Motor neuron (in vitro differentiated cells): ENCODE measurements around the gene ACVR1. TPM values are rescaled to one million over a fixed set of nuclear protein-coding genes. Genes with fewer than 3 reads are reported as not detected.

ENCODE experiments used
- ATAC-seq, 8 experiments: fragments of 200-7000 bp; cut with Tn5 transposase; replicated peaks in 6 of 8; 2 replicates each; pipeline ENCODE4 v1.8.0; 2021; ENCODE audit warnings: mild to moderate bottlenecking in 8 of 8, moderate library complexity in 8 of 8
- H3K27ac ChIP-seq, 2 donors: fragments of 250-450 bp; sonication (Bioruptor Pico); 2 replicates each; pipeline ENCODE4 v1.9.0; 2021; ENCODE audit warnings: antibody characterized with exemption in 2 of 2, mild to moderate bottlenecking in 2 of 2, moderate library complexity in 1 of 2
- H3K4me1 ChIP-seq, 2 donors: fragments of 250-450 bp; sonication (Bioruptor Pico); replicated peaks in 1 of 2; 2 replicates each; pipeline ENCODE4 v1.6.1; 2021; ENCODE audit warnings: antibody characterized with exemption in 2 of 2, mild to moderate bottlenecking in 2 of 2, moderate library complexity in 1 of 2
- H3K4me3 ChIP-seq, 5 donors: fragments of 250-450 bp; sonication (Bioruptor Pico); 2 replicates each; pipeline ENCODE4 v1.9.0; 2021; ENCODE audit warnings: antibody characterized with exemption in 5 of 5, mild to moderate bottlenecking in 5 of 5, moderate library complexity in 4 of 5
- WGBS, 10 experiments: fragments of 450-650 bp; shearing (Covaris generic); methylation state at CpG; one replicate each; pipeline ENCODE4 v1.0.0; 2022; 5-methylcytosine and 5-hydroxymethylcytosine counted together
- in situ Hi-C, 9 experiments: fragments of 400-800 bp; cut with MboI; loops; one replicate each; pipeline ENCODE4 v1.15.0; 2021; ENCODE audit warnings: low sequenced_read_pairs in 9 of 9, low pct_unique_long_range_greater_than_20kb in 2 of 9; ENCODE audit not compliant: unreplicated experiment in 9 of 9
- total RNA-seq, 8 experiments: library from RNA; unstranded; fragments of 300-600 nt; gene quantifications; 2 replicates each; pipeline versions ENCODE4 v1.2.3 to v1.2.4, GENCODE V29; 2022

The ACVR1 gene
- 10 to 100 TPM in 7 of 8 experiments, 1 to 10 TPM in 1; 3.1 to 32.9 (median 12.7) TPM for total RNA-seq

DNA sequence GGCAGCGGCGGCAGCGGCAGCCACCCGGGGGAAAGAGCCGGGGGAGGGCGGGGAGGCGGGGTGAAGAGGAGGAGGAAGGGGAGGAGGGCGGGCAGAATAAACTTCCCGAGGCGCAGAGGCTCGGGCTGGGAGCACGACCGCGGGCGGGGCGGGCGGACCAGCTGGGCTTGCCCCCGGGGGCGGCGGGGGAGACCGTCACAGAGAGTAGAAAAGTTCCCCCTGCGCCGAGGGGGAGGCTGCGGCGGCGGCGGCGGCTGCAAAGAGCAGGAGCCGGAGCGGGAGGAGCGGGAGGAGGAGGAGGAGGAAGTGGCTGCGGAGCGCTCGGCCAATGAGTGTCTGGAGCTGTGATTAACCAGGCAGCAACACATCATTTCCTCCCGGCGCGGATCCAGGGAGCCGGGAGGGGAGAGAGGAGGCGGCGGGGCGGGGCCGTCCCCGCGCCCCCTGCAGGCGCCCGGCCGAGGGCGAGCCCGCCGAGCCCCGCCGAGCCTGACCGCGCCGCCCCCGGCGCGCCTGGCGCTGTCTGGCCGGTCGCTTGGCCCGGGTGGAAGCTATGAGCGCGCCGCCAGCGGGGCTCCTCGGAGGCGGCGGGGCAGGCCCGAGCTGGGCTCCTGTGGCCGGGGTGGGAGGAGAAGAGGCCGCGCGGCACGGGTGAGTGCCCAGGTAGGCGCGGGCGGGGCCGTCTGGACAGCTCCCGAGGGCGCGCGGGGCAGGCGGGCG is at the start of gene ACVR1:
ACVR1 (minus strand) TSS at position 265 of the 720 bp plus-strand sequence. CDS start 76,837 bp downstream, outside the sequence.
- in situ Hi-C loops: no loop called here
- peak; percentile 86 to 93 (median 92) for ATAC-seq
- Histone ChIP-seq H3K4me1 (peaks cover 9 to 19% of the 10 kb centered on the region in 2 donors), H3K4me3 (peak within 1 kb of the TSS; percentile 61 to 94 (median 81)), H3K27ac (peak within 1 kb of the TSS; percentile 87 to 88)
- WGBS, 10 experiments: no CpG with 5 or more reads among the region's 85 CpGs

DNA sequence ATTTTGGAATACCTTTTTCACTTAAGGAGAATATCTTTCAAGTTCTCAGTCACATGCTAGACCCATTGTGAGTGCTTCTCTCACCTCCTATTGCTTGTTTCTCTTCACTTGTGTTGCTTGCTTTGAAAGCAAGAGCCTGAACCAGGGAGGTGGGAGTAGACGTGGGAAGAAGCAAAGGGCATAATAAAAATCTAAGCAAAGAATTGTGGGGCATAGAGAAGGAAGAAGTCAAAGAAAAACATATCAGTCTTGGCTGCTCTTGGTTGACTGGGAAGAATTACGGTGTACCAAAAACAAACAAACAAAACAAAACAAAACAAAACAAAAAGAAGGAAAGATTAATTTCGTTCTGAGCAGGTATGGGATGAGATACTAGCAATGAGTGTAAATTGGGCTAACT is 48.9 kb upstream of the ACVR1 start:
- Histone ChIP-seq H3K4me1 (no peaks in the 10 kb centered on the region), H3K4me3 (no peak overlapping the region), H3K27ac (no peak overlapping the region)
- in situ Hi-C loops: no loop called here
- WGBS, 10 experiments: 17 to 86% (median 63%) methylated on average over 1 to 3 of the region's 3 CpGs; no CpG with 5 or more reads in 1 of the 10 experiments
- ATAC-seq: no peak

DNA sequence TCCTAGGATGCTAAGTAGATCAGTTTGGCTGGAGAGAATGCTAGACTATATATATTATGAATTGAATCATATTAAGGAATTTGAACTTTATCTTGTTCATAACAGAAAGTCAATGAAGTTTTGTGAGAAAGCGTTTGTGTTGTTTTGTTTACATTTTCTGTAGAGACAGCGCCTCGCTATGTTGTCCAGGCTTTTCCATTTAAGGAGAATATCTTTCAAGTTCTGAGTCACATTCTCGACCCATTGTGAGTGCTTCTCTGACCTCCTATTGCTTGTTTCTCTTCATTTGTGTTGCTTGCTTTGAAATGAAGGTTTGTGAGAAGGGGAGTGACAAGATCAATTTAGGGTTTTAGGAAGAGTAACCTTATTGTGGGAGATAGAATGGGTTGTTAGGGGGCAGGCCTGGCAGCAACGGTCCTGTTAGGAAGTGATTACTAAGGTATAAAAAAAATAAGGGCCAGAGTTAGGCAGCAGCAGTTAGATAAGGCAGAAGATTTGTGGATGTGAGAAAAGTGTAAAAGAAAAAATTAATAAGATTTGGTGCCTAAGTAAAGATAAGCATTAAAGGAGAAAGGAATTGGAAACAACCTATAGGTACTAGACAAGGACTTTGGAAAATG is 47.6 kb upstream of the ACVR1 start:
- no peak for ATAC-seq
- Histone ChIP-seq H3K27ac (no peak overlapping the region), H3K4me1 (no peaks in the 10 kb centered on the region), H3K4me3 (no peak overlapping the region)
- in situ Hi-C loops: no loop called here
- WGBS, 10 experiments: 23 to 91% (median 46%) methylated on average over 2 to 5 of the region's 5 CpGs

DNA sequence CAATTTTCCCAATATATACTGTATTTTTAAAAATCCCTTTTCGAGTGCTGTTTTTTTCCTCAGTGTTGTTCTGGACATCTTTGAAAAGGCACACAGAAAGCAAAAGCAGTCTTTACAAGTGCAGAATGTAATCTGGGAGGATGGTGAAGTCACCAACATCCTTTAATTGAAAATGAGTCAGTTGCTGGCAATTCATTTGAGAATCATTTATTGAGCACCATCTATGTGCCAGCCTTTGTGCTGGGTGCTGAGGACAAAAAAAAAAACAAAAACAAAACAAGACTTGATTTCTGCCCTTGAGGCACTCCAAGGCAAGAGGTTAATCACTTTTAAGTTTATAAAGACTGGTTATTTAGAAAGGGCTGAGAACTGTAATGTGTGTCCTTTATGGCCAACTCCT is 46.7 kb upstream of the ACVR1 start:
- in situ Hi-C loops: no loop called here
- H3K4me1 ChIP-seq: no peaks in the 10 kb centered on the region
- H3K27ac ChIP-seq: no peak overlapping the region
- no peak for ATAC-seq
- 18 to 89% (median 67%) methylated on average over 1 of the region's 1 CpG; no CpG with 5 or more reads in 3 of the 10 experiments for WGBS, 10 experiments
- H3K4me3 ChIP-seq: no peak overlapping the region

DNA sequence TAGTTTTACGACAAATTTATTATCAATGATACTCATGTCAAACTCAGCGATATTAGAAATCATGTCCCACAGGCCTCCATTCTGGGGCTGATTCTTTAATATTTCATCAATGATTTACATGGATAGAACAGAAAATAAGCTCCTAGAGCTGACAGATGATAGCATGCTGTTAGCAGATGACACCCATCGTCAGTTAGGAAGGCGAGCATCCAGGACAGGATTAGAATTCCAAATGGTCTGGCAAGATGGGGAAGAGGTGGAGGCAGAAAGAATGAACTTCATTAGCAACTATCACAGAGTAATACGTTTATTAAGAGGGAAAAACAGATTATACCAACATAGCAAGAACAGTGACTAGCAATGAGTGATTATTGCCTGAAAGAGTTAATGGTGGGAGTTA is 46.2 kb upstream of the ACVR1 start:
- no peak overlapping the region for H3K27ac ChIP-seq
- H3K4me3 ChIP-seq: no peak overlapping the region
- in situ Hi-C loops: no loop called here
- 37 to 100% (median 70%) methylated on average over 1 to 5 of the region's 5 CpGs for WGBS, 10 experiments
- no peak for ATAC-seq
- no peaks in the 10 kb centered on the region for H3K4me1 ChIP-seq

DNA sequence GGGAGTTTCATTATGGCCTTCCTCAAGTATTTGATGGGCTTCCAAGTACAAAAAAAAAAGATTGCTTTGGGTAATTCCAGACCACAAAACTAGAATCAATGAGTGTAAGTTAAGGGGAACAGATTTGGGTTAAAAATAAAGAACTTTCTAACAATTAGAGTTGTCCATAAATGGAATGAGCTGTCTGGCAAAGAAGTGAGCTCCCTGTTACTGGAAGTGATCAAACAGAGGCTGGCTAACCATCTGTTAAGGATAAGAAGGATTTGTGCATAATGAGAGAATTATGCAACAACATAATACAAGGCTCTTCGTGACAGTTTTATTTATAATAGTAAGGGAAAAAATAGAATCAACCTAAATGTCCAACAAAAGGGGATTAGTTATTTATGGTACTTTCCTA is 44.6 kb upstream of the ACVR1 start:
- peak in 1 of 8 experiments; percentile 45 for ATAC-seq
- WGBS, 10 experiments: 0 to 91% (median 71%) methylated on average over 1 of the region's 1 CpG; no CpG with 5 or more reads in 1 of the 10 experiments
- in situ Hi-C loops: no loop called here

DNA sequence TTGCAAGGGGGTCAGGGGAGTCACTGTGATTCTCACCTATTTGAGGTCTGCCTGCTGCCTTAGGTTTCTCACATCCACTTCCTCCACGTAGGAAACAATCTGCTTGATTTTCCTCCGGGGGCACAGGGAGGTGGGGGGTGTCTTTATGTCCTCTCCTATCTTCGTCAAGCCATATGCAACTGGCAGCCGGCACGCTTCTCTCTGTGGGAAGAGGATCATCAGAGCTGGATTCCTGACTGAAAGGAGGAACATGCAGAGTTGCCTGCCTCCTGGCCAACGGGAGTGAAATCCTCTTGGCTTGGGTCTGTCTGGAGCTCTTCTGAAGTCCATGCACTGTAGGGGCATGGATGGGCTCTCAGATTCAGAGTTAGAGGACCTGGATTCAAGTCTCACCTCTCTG is 43.1 kb upstream of the ACVR1 start:
- H3K27ac ChIP-seq: no peak overlapping the region
- in situ Hi-C loops: no loop called here

More for the DNA sequence above, 44.6 kb upstream of the ACVR1 start:
- no peak overlapping the region for H3K4me3 ChIP-seq
- no peak overlapping the region for H3K27ac ChIP-seq
- H3K4me1 ChIP-seq: no peaks in the 10 kb centered on the region

DNA sequence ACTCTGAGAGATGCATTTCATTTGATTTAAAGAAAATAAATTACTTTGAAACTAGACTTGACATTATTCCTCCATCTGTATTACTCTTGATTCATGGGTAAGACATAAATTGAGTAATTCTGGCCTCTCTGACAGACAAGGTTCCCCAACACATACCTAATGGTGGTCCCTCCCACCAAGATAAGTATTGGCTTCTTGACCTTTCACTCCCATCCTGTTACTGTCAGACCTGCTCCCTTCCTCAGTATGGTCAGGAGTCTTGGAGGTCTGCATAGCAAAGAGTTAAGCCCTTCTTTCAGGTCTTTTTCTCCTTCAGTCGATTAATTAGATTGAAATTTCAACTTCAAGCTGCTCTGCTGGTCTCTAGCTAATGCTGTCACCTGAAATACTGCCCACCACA is 42.2 kb upstream of the ACVR1 start:
- H3K4me1 ChIP-seq: no peaks in the 10 kb centered on the region
- ATAC-seq: no peak
- no peak overlapping the region for H3K4me3 ChIP-seq
- in situ Hi-C loops: no loop called here
- H3K27ac ChIP-seq: no peak overlapping the region
- 29 to 88% (median 43%) methylated on average over 1 of the region's 1 CpG; no CpG with 5 or more reads in 3 of the 10 experiments for WGBS, 10 experiments

More for the DNA sequence above, 43.1 kb upstream of the ACVR1 start:
- ATAC-seq: no peak
- WGBS, 10 experiments: 45 to 100% (median 65%) methylated on average over 1 to 6 of the region's 6 CpGs; no CpG with 5 or more reads in 6 of the 10 experiments
- no peaks in the 10 kb centered on the region for H3K4me1 ChIP-seq
- H3K4me3 ChIP-seq: no peak overlapping the region

DNA sequence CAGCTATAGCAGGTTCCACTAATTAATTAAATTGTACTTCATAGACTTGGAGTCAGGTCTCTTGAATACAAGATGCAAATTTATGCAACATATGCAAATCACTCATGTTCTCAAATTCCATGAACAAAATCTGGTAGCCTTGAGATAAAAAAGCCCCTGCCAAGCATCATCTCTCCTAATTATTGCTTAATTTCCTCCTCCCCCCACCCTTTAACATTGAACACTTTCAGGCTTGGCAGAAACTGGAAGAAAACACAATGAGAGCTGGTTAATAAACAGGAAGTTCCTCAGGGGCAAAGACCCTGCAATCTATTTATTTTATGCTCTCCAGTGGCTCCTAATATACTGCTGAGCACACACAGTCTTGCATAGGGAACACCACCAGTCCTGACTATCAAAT is 35.6 kb upstream of the ACVR1 start:
- Histone ChIP-seq H3K4me1 (no peaks in the 10 kb centered on the region), H3K27ac (no peak overlapping the region), H3K4me3 (no peak overlapping the region)
- ATAC-seq: peak in 1 of 8 experiments; percentile 27
- in situ Hi-C loops: no loop called here

DNA sequence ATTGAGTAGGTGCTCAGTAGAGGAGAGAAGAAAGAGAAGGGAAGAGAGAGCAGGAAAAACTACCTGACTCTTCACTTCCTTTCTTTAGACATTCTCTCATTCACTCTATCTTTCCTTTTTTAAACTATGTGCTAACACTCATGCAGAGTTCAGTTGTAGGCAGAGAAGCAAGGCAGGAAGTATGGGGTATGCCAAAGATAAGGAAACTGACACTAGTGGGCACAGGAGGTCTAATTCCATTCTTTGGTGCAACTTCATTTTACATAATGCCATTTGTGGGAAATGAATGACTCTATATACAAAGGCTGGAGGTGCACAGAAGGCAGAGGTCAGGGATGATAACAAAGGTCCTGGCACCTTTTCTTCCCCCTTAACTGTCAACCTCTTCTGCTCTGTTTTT is 35.1 kb upstream of the ACVR1 start:
- no peaks in the 10 kb centered on the region for H3K4me1 ChIP-seq
- H3K4me3 ChIP-seq: no peak overlapping the region
- no peak overlapping the region for H3K27ac ChIP-seq
- ATAC-seq: no peak
- in situ Hi-C loops: no loop called here

DNA sequence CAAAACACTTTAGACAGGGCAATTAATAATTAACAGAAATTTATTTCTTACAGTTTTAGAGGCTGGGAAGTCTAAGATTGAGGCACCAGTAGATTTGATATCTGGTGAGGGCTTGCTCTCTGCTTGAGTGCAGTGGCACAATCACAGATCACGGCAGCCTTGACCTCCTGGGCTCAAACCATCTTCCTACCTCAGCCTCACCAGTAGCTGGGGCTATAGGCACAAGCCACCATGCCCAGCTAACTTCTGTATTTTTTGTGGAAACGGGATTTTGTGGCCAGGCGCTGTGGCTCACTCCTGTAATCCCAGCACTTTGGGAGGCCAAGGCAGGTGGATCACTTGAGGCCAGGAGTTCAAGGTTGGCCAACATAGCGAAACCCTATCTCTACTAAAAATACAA is 29.0 kb upstream of the ACVR1 start:
- Histone ChIP-seq H3K4me1 (no peaks in the 10 kb centered on the region), H3K27ac (no peak overlapping the region), H3K4me3 (no peak overlapping the region)
- 80 to 100% (median 94%) methylated on average over 1 to 4 of the region's 4 CpGs; no CpG with 5 or more reads in 2 of the 10 experiments for WGBS, 10 experiments
- ATAC-seq: no peak
- in situ Hi-C loops: no loop called here

DNA sequence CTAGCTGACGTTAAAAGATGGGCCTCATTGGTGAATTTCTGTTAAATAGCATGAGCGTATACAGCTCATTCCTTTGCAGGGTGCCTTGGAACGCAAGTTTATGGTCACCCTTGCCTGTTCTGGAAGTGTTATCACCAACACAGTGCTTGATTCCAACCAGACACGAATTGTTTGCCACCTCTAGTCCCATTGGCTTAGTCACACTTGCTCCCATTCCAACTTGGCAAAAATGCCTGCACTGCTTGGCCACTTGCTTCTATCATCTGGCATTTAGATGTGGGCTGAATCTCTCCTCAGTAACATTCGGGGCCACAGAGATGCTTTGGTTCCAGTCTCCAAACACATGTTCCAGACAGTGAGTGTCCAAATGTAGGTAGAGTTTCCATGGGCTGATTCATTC is 27.5 kb upstream of the ACVR1 start:
- in situ Hi-C loops: no loop called here
- WGBS, 10 experiments: 0 to 93% (median 85%) methylated on average over 1 to 4 of the region's 5 CpGs; no CpG with 5 or more reads in 5 of the 10 experiments
- Histone ChIP-seq H3K27ac (no peak overlapping the region), H3K4me3 (no peak overlapping the region), H3K4me1 (no peaks in the 10 kb centered on the region)
- no peak for ATAC-seq

DNA sequence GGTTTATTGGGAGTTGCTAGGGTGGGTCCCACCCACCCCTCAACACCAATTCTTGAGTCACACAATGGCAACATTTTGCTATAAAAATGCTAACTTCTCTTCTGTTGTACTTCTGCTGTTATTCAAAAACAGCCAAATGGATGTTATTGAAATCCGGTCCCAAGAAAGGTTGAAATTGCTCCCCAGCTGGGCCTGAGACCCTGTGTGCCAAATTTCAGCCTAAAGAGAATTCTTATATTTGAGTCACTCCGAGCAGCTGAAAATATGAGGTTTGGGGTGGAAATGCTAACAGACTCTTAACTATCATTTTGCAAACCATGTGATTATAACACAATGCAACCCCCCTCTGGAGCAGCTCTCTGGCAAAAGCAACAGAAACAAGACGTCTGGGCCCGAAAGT is 27.0 kb upstream of the ACVR1 start:
- Histone ChIP-seq H3K4me1 (no peaks in the 10 kb centered on the region), H3K4me3 (no peak overlapping the region), H3K27ac (no peak overlapping the region)
- ATAC-seq: no peak
- WGBS, 10 experiments: 39 to 88% (median 65%) methylated on average over 1 to 4 of the region's 4 CpGs; no CpG with 5 or more reads in 4 of the 10 experiments
- in situ Hi-C loops: no loop called here

DNA sequence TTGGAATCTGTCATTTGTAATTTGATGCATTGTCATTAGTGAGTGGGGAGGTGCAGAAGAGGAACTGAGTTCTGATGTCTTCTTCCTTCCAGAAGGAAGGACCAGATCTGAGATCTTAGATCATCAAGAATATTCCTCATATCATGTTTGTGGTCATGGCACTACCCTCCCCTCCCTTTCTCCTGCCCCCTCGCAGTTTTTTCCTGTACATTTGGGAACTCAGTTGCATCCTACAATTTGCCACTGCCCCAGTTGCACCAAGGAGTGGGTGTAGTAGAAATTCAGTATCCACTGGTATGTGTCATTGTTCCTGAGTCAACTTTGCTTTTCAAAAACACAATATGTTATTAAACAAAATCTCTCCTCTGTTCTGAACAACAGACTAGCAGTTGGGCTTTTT is 26.6 kb upstream of the ACVR1 start:
- in situ Hi-C loops: no loop called here
- 17 to 88% (median 80%) methylated on average over 1 of the region's 1 CpG; no CpG with 5 or more reads in 5 of the 10 experiments for WGBS, 10 experiments
- no peak overlapping the region for H3K27ac ChIP-seq
- no peak for ATAC-seq
- H3K4me1 ChIP-seq: no peaks in the 10 kb centered on the region
- no peak overlapping the region for H3K4me3 ChIP-seq
